Brain microvascular endothelial cell (primary cell): Measurements from ENCODE around the gene LCE7A.

ENCODE experiments used
- DNase-seq: peaks from one replicate; pipeline ENCODE4 v3.0.0-alpha.2; 2020
- H3K27ac ChIP-seq: fragments of 250-450 bp; sonication (Bioruptor Pico); 2 replicates; pipeline ENCODE4 v1.5.1; 2020; ENCODE audit warnings: mild to moderate bottlenecking, moderate library complexity
- H3K27me3 ChIP-seq: fragments of 250-450 bp; sonication (Bioruptor Pico); replicated peaks from 2 replicates; pipeline ENCODE4 v1.5.1; 2020; ENCODE audit warnings: mild to moderate bottlenecking
- H3K36me3 ChIP-seq: fragments of 250-450 bp; sonication (Bioruptor Pico); replicated peaks from 2 replicates; pipeline ENCODE4 v1.5.1; 2020; ENCODE audit warnings: mild to moderate bottlenecking
- H3K4me3 ChIP-seq: 2 replicates; pipeline ENCODE4 v1.5.1; 2011; ENCODE audit warnings: low read depth, mild to moderate bottlenecking, control low read depth, low read length, moderate library complexity
- in situ Hi-C: cut with HindIII; loops from 2 replicates; pipeline ENCODE4 v1.10.0; 2017; ENCODE audit warnings: low sequenced_read_pairs, low pct_ligation_motif_present
- TF ChIP-seq, protein P1 (sequence below): IDR thresholded peaks from 2 replicates; pipeline ENCODE4 v1.5.1; 2011; ENCODE audit warnings: low read depth, mild to moderate bottlenecking, moderate library complexity, low read length, control low read depth, inconsistent platforms; ENCODE audit errors: missing control alignments

Gene LCE7A

GRCh38 chr1:152859696-152860095 lies at the start of gene LCE7A:
Gene LCE7A, plus strand, starts transcription at chr1:152859996. Its CDS starts 702 bp downstream, at chr1:152860698.
- no peaks in the 10 kb centered on the region for H3K27me3 ChIP-seq
- no peak within 1 kb of the TSS for H3K27ac ChIP-seq
- no peak within 1 kb of the TSS for H3K4me3 ChIP-seq
- H3K36me3 ChIP-seq, result no peaks in the 10 kb centered on the region
- no peak for DNase-seq
- in situ Hi-C loops, result no loop called here
- TF ChIP-seq, protein P1, sequence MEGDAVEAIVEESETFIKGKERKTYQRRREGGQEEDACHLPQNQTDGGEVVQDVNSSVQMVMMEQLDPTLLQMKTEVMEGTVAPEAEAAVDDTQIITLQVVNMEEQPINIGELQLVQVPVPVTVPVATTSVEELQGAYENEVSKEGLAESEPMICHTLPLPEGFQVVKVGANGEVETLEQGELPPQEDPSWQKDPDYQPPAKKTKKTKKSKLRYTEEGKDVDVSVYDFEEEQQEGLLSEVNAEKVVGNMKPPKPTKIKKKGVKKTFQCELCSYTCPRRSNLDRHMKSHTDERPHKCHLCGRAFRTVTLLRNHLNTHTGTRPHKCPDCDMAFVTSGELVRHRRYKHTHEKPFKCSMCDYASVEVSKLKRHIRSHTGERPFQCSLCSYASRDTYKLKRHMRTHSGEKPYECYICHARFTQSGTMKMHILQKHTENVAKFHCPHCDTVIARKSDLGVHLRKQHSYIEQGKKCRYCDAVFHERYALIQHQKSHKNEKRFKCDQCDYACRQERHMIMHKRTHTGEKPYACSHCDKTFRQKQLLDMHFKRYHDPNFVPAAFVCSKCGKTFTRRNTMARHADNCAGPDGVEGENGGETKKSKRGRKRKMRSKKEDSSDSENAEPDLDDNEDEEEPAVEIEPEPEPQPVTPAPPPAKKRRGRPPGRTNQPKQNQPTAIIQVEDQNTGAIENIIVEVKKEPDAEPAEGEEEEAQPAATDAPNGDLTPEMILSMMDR, result no peak

DNA sequence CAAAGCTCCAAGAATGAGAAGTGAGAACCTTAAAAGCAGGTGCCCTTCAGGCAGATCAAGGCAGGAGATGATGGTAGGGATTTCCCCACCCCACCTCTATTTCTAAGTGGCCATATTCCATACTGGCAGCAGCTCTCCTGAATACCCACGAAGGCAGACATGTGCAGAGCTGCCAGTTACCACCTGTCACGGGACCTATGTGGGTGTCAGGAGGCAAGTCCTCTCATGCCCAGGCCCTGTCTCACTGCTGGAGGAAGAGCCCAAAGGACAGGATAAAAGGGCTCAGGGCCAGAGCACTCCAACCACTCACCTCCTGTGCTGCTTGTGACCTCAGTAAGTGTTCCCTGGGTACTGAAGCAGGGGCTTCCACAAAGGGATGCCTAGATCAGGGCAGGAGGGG lies 48.7 kb upstream of the LCE7A start:
- Histone ChIP-seq H3K27me3 (no peaks in the 10 kb centered on the region), H3K36me3 (no peaks in the 10 kb centered on the region), H3K27ac (no peak overlapping the region), H3K4me3 (no peak overlapping the region)
- in situ Hi-C loops, result no loop called here
- TF ChIP-seq, protein P1, result no peak
- no peak for DNase-seq

DNA sequence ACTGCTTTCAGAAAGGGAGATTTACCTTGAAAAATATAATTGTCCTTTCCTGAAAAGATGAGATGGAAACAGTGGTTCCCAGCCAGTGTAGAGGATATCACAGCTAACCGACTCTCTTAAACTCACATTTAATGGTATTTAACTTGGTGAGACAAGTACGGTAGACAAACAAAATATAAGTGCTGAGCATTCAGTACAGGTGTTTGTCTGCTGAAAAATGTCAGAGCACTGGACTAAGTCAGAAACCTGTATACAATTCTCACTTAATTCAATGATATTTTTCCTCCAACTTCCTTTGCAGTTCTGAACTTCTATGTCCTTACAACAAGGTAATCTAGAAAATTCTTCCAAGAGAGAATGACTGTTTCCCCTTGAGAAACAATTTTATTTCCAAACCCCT lies 48.1 kb upstream of the LCE7A start, which contains the start of gene LCE1B:
Gene LCE1B (plus strand): TSS at position 301 of the 400 bp plus-strand sequence. CDS start 476 bp downstream, outside the sequence.
- DNase-seq, result no peak
- no peaks in the 10 kb centered on the region for H3K36me3 ChIP-seq
- in situ Hi-C loops, result no loop called here

GRCh38 chr1:152817309-152817708 lies 42.5 kb upstream of the LCE7A start:
- H3K27ac ChIP-seq, result no peak overlapping the region
- H3K4me3 ChIP-seq, result no peak overlapping the region
- DNase-seq, result no peak
- TF ChIP-seq, protein P1, result no peak
- H3K36me3 ChIP-seq, result no peaks in the 10 kb centered on the region
- in situ Hi-C loops, result no loop called here
- no peaks in the 10 kb centered on the region for H3K27me3 ChIP-seq

More for the DNA sequence above, 48.1 kb upstream of the LCE7A start, which contains the start of gene LCE1B:
- Histone ChIP-seq H3K27me3 (no peaks in the 10 kb centered on the region), H3K4me3 (no peak within 1 kb of the TSS), H3K27ac (no peak within 1 kb of the TSS)
- TF ChIP-seq, protein P1, result no peak

- no peak for DNase-seq
- Histone ChIP-seq H3K36me3 (no peaks in the 10 kb centered on the region), H3K27me3 (no peaks in the 10 kb centered on the region), H3K27ac (no peak overlapping the region), H3K4me3 (no peak overlapping the region)
- TF ChIP-seq, protein P1, result no peak
- in situ Hi-C loops, result no loop called here
Measured at GRCh38 chr1:152823294-152823693, 36.5 kb upstream of the LCE7A start.

GRCh38 chr1:152824964-152825363 lies 34.8 kb upstream of the LCE7A start:
- H3K27me3 ChIP-seq, result no peaks in the 10 kb centered on the region
- DNase-seq, result no peak
- in situ Hi-C loops, result no loop called here
- no peak overlapping the region for H3K4me3 ChIP-seq
- TF ChIP-seq, protein P1, result no peak
- no peak overlapping the region for H3K27ac ChIP-seq
- no peaks in the 10 kb centered on the region for H3K36me3 ChIP-seq
